MM.1S (cell line): ENCODE data around the gene GPD1.
"Not testable (repeated sequence)": the region's sequence is repeated elsewhere in the genome, so short reads cannot be mapped to it uniquely, and the experiment has no call there.

Experiments
- DNase-seq: peaks from one replicate; pipeline ENCODE4 v3.0.0-alpha.2; 2015
- H2AFZ ChIP-seq: fragments of 300-600 bp; sonication (generic); 2 replicates; pipeline ENCODE4 v1.6.0; 2016; ENCODE audit warnings: antibody characterized with exemption, low read length
- H3F3A ChIP-seq: fragments of 300-600 bp; sonication (generic); 2 replicates; pipeline ENCODE4 v1.6.1; 2016; ENCODE audit warnings: mild to moderate bottlenecking, antibody characterized with exemption, low read length, moderate library complexity, mixed read lengths; ENCODE audit not compliant: insufficient read depth
- H3K27ac ChIP-seq: fragments of 300-600 bp; sonication (generic); 2 replicates; pipeline ENCODE4 v1.5.1; 2016; ENCODE audit warnings: mild to moderate bottlenecking, low read length
- H3K27me3 ChIP-seq: fragments of 300-600 bp; sonication (generic); replicated peaks from 2 replicates; pipeline ENCODE4 v1.6.0; 2016; ENCODE audit warnings: low read length; ENCODE audit not compliant: insufficient read depth
- H3K36me3 ChIP-seq: fragments of 300-600 bp; sonication (generic); replicated peaks from 2 replicates; pipeline ENCODE4 v1.6.1; 2016; ENCODE audit warnings: mild to moderate bottlenecking, low read length, mixed read lengths; ENCODE audit not compliant: insufficient read depth
- H3K4me1 ChIP-seq: fragments of 300-600 bp; sonication (generic); 2 replicates; pipeline ENCODE4 v1.6.1; 2016; ENCODE audit warnings: low read length, mixed read lengths
- H3K4me2 ChIP-seq: fragments of 300-600 bp; sonication (generic); 2 replicates; pipeline ENCODE4 v1.6.0; 2016; ENCODE audit warnings: low read depth, low read length
- H3K4me3 ChIP-seq: fragments of 300-600 bp; sonication (generic); 2 replicates; pipeline ENCODE4 v1.5.1; 2016; ENCODE audit warnings: low read length, mixed read lengths
- H3K79me2 ChIP-seq: fragments of 300-600 bp; sonication (generic); 2 replicates; pipeline ENCODE4 v1.6.1; 2016; ENCODE audit warnings: mixed run types, low read length, mixed read lengths
- H3K9ac ChIP-seq: fragments of 300-600 bp; sonication (generic); 2 replicates; pipeline ENCODE4 v1.6.1; 2016; ENCODE audit warnings: low read length, mixed read lengths
- H3K9me2 ChIP-seq: fragments of 300-600 bp; sonication (generic); replicated peaks from 2 replicates; pipeline ENCODE4 v1.6.1; 2016; ENCODE audit warnings: mild to moderate bottlenecking, low read length, mixed read lengths; ENCODE audit not compliant: insufficient read depth
- H3K9me3 ChIP-seq: fragments of 300-600 bp; sonication (generic); replicated peaks from 2 replicates; pipeline ENCODE4 v1.6.1; 2016; ENCODE audit warnings: mild to moderate bottlenecking, low read length, mixed read lengths; ENCODE audit not compliant: insufficient read depth
- H4K20me1 ChIP-seq: fragments of 300-600 bp; sonication (generic); 2 replicates; pipeline ENCODE4 v1.6.1; 2016; ENCODE audit warnings: mild to moderate bottlenecking, low read length, moderate library complexity, mixed read lengths; ENCODE audit not compliant: insufficient read depth
- CTCF ChIP-seq: fragments of 300-600 bp; sonication (generic); IDR thresholded peaks from 2 replicates; pipeline ENCODE4 v1.5.1; 2016; ENCODE audit warnings: antibody characterized with exemption, low read length, mixed read lengths
- EZH2 ChIP-seq: fragments of 300-600 bp; sonication (generic); optimal IDR thresholded peaks from 2 replicates; pipeline ENCODE3; 2017; ENCODE audit warnings: low read depth, mild to moderate bottlenecking, antibody characterized with exemption, low read length, mixed read lengths
- EZH2phosphoT487 ChIP-seq: fragments of 300-600 bp; sonication (generic); IDR thresholded peaks from 2 replicates; pipeline ENCODE4 v1.6.1; 2018; ENCODE audit warnings: antibody characterized with exemption, low read length

The GPD1 gene

GRCh38 chr12:50142993-50143392 lies 39.2 kb downstream of the GPD1 start:
- Histone ChIP-seq H3F3A (no peaks in the 10 kb centered on the region), H3K79me2 (no peaks in the 10 kb centered on the region), H3K4me2 (no peak overlapping the region), H3K27ac (no peak overlapping the region), H4K20me1 (no peaks in the 10 kb centered on the region), H3K9ac (no peak overlapping the region), H3K9me2 (no peaks in the 10 kb centered on the region), H2AFZ (no peak overlapping the region), H3K36me3 (no peaks in the 10 kb centered on the region), H3K4me1 (no peaks in the 10 kb centered on the region), H3K4me3 (no peak overlapping the region), H3K27me3 (no peaks in the 10 kb centered on the region), H3K9me3 (no peaks in the 10 kb centered on the region)
- no peak for DNase-seq
- no peak for TF ChIP-seq CTCF

DNA sequence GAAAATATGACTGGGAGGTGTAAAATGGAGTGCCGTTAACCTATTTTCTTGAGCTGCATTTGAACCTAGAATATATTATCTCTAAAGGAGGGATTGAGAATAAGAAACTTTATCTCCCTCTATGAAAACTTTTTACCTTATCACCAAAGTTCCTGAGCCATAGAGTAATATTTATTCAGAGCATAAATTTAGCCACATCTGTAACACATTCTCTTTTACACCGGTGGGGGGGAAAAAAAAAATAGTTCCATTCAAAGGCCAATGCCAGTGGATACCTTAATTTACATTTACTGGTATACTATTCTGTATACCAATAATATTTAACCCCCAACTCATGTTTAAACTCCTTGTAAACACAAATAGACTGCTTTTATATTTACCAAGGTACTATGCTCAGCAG lies 41.6 kb downstream of the GPD1 start:
- no peak for TF ChIP-seq EZH2
- no peak for TF ChIP-seq EZH2phosphoT487
- no peak for TF ChIP-seq CTCF
- Histone ChIP-seq H3K9me3 (no peaks in the 10 kb centered on the region), H3K27ac (no peak overlapping the region), H3K9ac (no peak overlapping the region), H2AFZ (no peak overlapping the region), H3K9me2 (no peaks in the 10 kb centered on the region), H3K4me2 (no peak overlapping the region), H3K27me3 (no peaks in the 10 kb centered on the region), H3K4me3 (no peak overlapping the region), H3K4me1 (no peaks in the 10 kb centered on the region), H3F3A (no peaks in the 10 kb centered on the region), H4K20me1 (no peaks in the 10 kb centered on the region), H3K79me2 (no peaks in the 10 kb centered on the region), H3K36me3 (no peaks in the 10 kb centered on the region)
- no peak for DNase-seq

DNA sequence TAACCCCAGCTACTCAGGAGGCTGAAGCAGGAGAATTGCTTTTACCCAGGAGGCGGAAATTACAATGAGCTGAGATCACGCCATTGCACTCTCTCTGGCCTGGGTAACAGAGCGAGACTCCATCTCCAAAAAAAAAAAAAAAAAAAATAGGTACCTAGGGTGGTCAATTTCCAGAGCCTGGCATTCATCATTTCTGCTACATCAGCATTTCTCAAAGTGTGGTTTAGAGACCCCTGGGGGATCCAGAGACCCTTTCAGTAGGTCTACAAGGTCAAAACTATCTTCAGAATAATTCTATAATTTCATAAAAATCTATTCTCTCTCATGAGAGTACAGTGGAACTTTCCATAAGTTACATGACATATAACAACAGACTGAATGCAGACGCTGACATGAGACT lies 43.5 kb downstream of the GPD1 start:
- no peaks in the 10 kb centered on the region for H3K79me2 ChIP-seq
- H4K20me1 ChIP-seq = no peaks in the 10 kb centered on the region
- no peak overlapping the region for H3K27ac ChIP-seq

DNA sequence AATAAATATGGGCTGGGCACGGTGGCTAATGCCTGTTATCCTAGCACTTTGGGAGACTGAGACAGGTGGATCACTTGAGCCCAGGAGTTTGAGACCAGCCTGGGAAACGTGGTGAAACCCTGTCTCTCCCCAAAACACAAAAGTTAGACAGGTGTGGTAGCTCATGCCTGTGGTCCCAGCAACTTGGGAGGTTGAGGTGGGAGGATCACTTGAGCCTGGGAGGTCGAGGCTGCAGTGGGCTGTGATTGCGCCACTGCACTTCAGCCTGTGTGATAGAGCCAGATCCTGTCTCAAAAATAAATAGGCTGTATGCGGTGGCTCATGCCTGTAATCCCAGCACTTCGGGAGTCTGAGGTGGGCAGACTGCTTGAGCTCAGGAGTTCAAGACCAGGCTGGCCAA lies 44.2 kb downstream of the GPD1 start:
- H3K27me3 ChIP-seq, H2AFZ ChIP-seq, H3K27ac ChIP-seq, H3K9me2 ChIP-seq, H3K4me3 ChIP-seq, H4K20me1 ChIP-seq, H3K9me3 ChIP-seq, H3K79me2 ChIP-seq, H3K4me2 ChIP-seq, H3K36me3 ChIP-seq, H3F3A ChIP-seq, DNase-seq, H3K9ac ChIP-seq, H3K4me1 ChIP-seq: not testable (repeated sequence)

More for the DNA sequence above, 43.5 kb downstream of the GPD1 start:
- Histone ChIP-seq H3K9me3 (no peaks in the 10 kb centered on the region), H3K27me3 (no peaks in the 10 kb centered on the region), H2AFZ (no peak overlapping the region), H3K9ac (no peak overlapping the region), H3K4me2 (no peak overlapping the region), H3K4me3 (no peak overlapping the region), H3K36me3 (no peaks in the 10 kb centered on the region), H3K9me2 (no peaks in the 10 kb centered on the region), H3K4me1 (no peaks in the 10 kb centered on the region), H3F3A (no peaks in the 10 kb centered on the region)
- no peak for TF ChIP-seq EZH2
- no peak for TF ChIP-seq CTCF
- no peak for TF ChIP-seq EZH2phosphoT487
- DNase-seq = no peak
